HepG2 (cell line): Measurements from ENCODE around the gene VPS18. TPM values are rescaled to one million over a fixed set of nuclear protein-coding genes. Genes with fewer than 3 reads are reported as not detected.

Experiments
- CBX5 ChIP-seq: sonication (generic); formaldehyde crosslinking; IDR thresholded peaks from 2 replicates; pipeline ENCODE4 v1.4.0; 2020; ENCODE audit warnings: missing genetic modification reagents, borderline replicate concordance
- HMGXB4 ChIP-seq, 2 experiments: sonication (generic) in 1 of 2; formaldehyde crosslinking in 1 of 2; IDR thresholded peaks; 2 replicates each; pipeline versions ENCODE4 v1.4.0 to v1.6.1; 2018 to 2020; ENCODE audit warnings: missing genetic modification reagents in 2 of 2, borderline replicate concordance in 1 of 2, low read depth in 1 of 2, mild to moderate bottlenecking in 1 of 2, missing biosample characterization in 1 of 2
- HNRNPL ChIP-seq: fragments of 200-400 bp; formaldehyde crosslinking; IDR thresholded peaks from 2 replicates; pipeline ENCODE4 v1.6.1; 2017; ENCODE audit warnings: mild to moderate bottlenecking, low read depth, low read length
- KDM3A ChIP-seq: IDR thresholded peaks from 2 replicates; pipeline ENCODE4 v1.6.1; 2018; ENCODE audit warnings: low read depth, missing compliant biosample characterization
- LBX2 ChIP-seq: sonication (generic); formaldehyde crosslinking; IDR thresholded peaks from 2 replicates; pipeline ENCODE4 v1.5.0; 2020; ENCODE audit warnings: missing genetic modification reagents, mild to moderate bottlenecking, borderline replicate concordance
- MED8 ChIP-seq: sonication (generic); formaldehyde crosslinking; IDR thresholded peaks from 2 replicates; pipeline ENCODE4 v1.8.1; 2023; ENCODE audit warnings: mild to moderate bottlenecking, missing genetic modification reagents; ENCODE audit not compliant: insufficient replicate concordance
- MEIS2 ChIP-seq: sonication (generic); formaldehyde crosslinking; IDR thresholded peaks from 2 replicates; pipeline ENCODE4 v1.9.0; 2021; ENCODE audit warnings: mild to moderate bottlenecking, missing genetic modification reagents
- MIXL1 ChIP-seq: IDR thresholded peaks from 2 replicates; pipeline ENCODE4 v1.6.1; 2016
- NFE2L1 ChIP-seq: sonication (generic); formaldehyde crosslinking; IDR thresholded peaks from 2 replicates; pipeline ENCODE4 v1.4.0; 2020; ENCODE audit warnings: missing genetic modification reagents, mild to moderate bottlenecking, borderline replicate concordance
- PREB ChIP-seq: sonication (generic); formaldehyde crosslinking; IDR thresholded peaks from 2 replicates; pipeline ENCODE4 v1.4.0; 2020; ENCODE audit warnings: missing genetic modification reagents
- RCOR2 ChIP-seq: IDR thresholded peaks from 2 replicates; pipeline ENCODE4 v1.6.1; 2016; ENCODE audit warnings: missing biosample characterization, missing genetic modification reagents
- SMYD3 ChIP-seq: sonication (generic); formaldehyde crosslinking; IDR thresholded peaks from 2 replicates; pipeline ENCODE4 v1.8.1; 2023; ENCODE audit warnings: mild to moderate bottlenecking, missing genetic modification reagents
- SNAI1 ChIP-seq: sonication (generic); formaldehyde crosslinking; IDR thresholded peaks from 2 replicates; pipeline ENCODE4 v1.5.0; 2020; ENCODE audit warnings: mild to moderate bottlenecking, missing genetic modification reagents, borderline replicate concordance
- STAT5B ChIP-seq: sonication (generic); formaldehyde crosslinking; IDR thresholded peaks from 2 replicates; pipeline ENCODE4 v1.4.0; 2020; ENCODE audit warnings: missing genetic modification reagents
- TFDP1 ChIP-seq: IDR thresholded peaks from 2 replicates; pipeline ENCODE4 v1.6.1; 2016; ENCODE audit warnings: missing compliant biosample characterization, missing genetic modification reagents, borderline replicate concordance
- ZMYM4 ChIP-seq: sonication (generic); formaldehyde crosslinking; IDR thresholded peaks from 2 replicates; pipeline ENCODE4 v1.8.1; 2023; ENCODE audit warnings: mild to moderate bottlenecking, missing genetic modification reagents
- ZNF484 ChIP-seq: sonication (generic); formaldehyde crosslinking; IDR thresholded peaks from 2 replicates; pipeline ENCODE4 v1.5.1; 2020; ENCODE audit warnings: mild to moderate bottlenecking, low read depth, missing genetic modification reagents, borderline replicate concordance
- ZSCAN12 ChIP-seq: sonication (generic); formaldehyde crosslinking; IDR thresholded peaks from 2 replicates; pipeline ENCODE4 v1.9.0; 2021; ENCODE audit warnings: mild to moderate bottlenecking, missing genetic modification reagents
- ZSCAN30 ChIP-seq: sonication (generic); formaldehyde crosslinking; IDR thresholded peaks from 2 replicates; pipeline ENCODE4 v1.5.0; 2020; ENCODE audit warnings: mild to moderate bottlenecking, missing genetic modification reagents
- polyA plus RNA-seq, 8 experiments: library from polyadenylated mRNA; depleted of rRNA in 3 of 8; stranded (reverse) in 7 of 8; unstranded in 1 of 8; fragments of >200 nt; fragmentation: Illumina TruSeq in 4 of 8; extraction: Trizol in 4 of 8; gene quantifications; 2 replicates each; pipeline versions ENCODE4 v1.2.1 to v1.2.3, GENCODE V29; 2011 to 2016; ENCODE audit warnings: low read depth in 4 of 8, missing spikeins in 1 of 8, mixed read lengths in 1 of 8; ENCODE audit not compliant: insufficient read depth in 1 of 8
- total RNA-seq, 5 experiments: library from RNA; depleted of rRNA; stranded (reverse); fragments of >200 nt; fragmentation: Illumina TruSeq; extraction: Trizol; gene quantifications; 2 replicates each; pipeline ENCODE4 v1.2.3, GENCODE V29; 2016; ENCODE audit warnings: low read depth in 1 of 5
- TF ChIP-seq, protein P1 (sequence below): sonication (generic); formaldehyde crosslinking; IDR thresholded peaks from 2 replicates; pipeline ENCODE4 v1.4.0; 2020; ENCODE audit warnings: low read depth, mild to moderate bottlenecking, missing genetic modification reagents
- TF ChIP-seq, protein P2 (sequence below): IDR thresholded peaks from 2 replicates; pipeline ENCODE4 v1.6.1; 2016; ENCODE audit warnings: control low read depth

Gene VPS18
- total and polyA plus RNA-seq, 2 of the 13 experiments (the other 11 are each of a cell fraction or from before 2014, with no cell fraction given), result 5.8 to 17.0 TPM

GRCh38 chr15:40906091-40906990 lies 12.1 kb downstream of the VPS18 start (continued):
- TF ChIP-seq KDM3A (CRISPR knock-in tag), result peak; percentile 84; the same call in 1 of the 2 replicates
- peak; percentile 90 for TF ChIP-seq HNRNPL
- TF ChIP-seq SNAI1 (CRISPR knock-in tag), result 0 out of 2 replicates have a peak, but pooled peaks have one; percentile 42
- no peak for TF ChIP-seq LBX2 (CRISPR knock-in tag)
- TF ChIP-seq TFDP1 (CRISPR knock-in tag), result no peak
- no peak for TF ChIP-seq ZSCAN12 (CRISPR knock-in tag)
- TF ChIP-seq, protein P1, sequence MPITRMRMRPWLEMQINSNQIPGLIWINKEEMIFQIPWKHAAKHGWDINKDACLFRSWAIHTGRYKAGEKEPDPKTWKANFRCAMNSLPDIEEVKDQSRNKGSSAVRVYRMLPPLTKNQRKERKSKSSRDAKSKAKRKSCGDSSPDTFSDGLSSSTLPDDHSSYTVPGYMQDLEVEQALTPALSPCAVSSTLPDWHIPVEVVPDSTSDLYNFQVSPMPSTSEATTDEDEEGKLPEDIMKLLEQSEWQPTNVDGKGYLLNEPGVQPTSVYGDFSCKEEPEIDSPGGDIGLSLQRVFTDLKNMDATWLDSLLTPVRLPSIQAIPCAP (CRISPR knock-in tag), result no peak
- no peak for TF ChIP-seq ZNF484 (CRISPR knock-in tag)
- no peak for TF ChIP-seq NFE2L1 (CRISPR knock-in tag)
- TF ChIP-seq CBX5 (CRISPR knock-in tag), result peak; percentile 24; the same call in 1 of the 2 replicates
- TF ChIP-seq ZMYM4 (CRISPR knock-in tag), result no peak
- TF ChIP-seq MED8 (CRISPR knock-in tag), result no peak
- TF ChIP-seq ZSCAN30 (CRISPR knock-in tag), result no peak
- no peak for TF ChIP-seq RCOR2 (CRISPR knock-in tag)
- TF ChIP-seq HMGXB4 (CRISPR knock-in tag; IDR thresholded peaks at IDR 0.05; ENCODE audit: borderline replicate concordance in 1 of 2, low read depth in 1 of 2), result peak; percentile 78 to 91
- 0 out of 2 replicates have a peak, but pooled peaks have one; percentile 14 for TF ChIP-seq MEIS2 (CRISPR knock-in tag)
- no peak for TF ChIP-seq STAT5B (CRISPR knock-in tag)
- no peak for TF ChIP-seq SMYD3 (CRISPR knock-in tag)
- TF ChIP-seq PREB, result no peak
- TF ChIP-seq MIXL1 (CRISPR knock-in tag), result no peak
- TF ChIP-seq, protein P2, sequence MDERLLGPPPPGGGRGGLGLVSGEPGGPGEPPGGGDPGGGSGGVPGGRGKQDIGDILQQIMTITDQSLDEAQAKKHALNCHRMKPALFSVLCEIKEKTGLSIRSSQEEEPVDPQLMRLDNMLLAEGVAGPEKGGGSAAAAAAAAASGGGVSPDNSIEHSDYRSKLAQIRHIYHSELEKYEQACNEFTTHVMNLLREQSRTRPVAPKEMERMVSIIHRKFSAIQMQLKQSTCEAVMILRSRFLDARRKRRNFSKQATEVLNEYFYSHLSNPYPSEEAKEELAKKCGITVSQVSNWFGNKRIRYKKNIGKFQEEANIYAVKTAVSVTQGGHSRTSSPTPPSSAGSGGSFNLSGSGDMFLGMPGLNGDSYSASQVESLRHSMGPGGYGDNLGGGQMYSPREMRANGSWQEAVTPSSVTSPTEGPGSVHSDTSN (CRISPR knock-in tag), result no peak
